Cardiac septum (tissue), 1 donor: ENCODE results near the gene ADGRB2. TPM values are rescaled to one million over a fixed set of nuclear protein-coding genes. Genes with fewer than 3 reads are reported as not detected.
A peak's percentile ranks its signal among the peaks of the same experiment; 100 is the strongest.

Source experiments
- DNase-seq: peaks from one replicate; pipeline ENCODE4 v3.0.0-alpha.2; 2020; ENCODE audit warnings: low spot score
- intact Hi-C: fragments of 100-400 bp; cut with DNase I; formaldehyde crosslinking; loops from one replicate; pipeline ENCODE4 v1.14.0; 2022
- total RNA-seq: library from RNA; stranded (reverse); fragmentation: NEBNext Ultra II Directional; extraction: Animal tissue kit (Norgen Biotek cat#: 25700); gene quantifications from one replicate; pipeline ENCODE4 v1.2.1, GENCODE V29; 2021
- donor health status: DM: no; HTN: no; CAD: no.

The ADGRB2 gene
- total RNA-seq, 1 donor from 2014 or later = 7.7 TPM

GRCh38 chr1:31797216-31797615 lies 33.1 kb upstream of the ADGRB2 start:
- intact Hi-C loops = no loop called here
- peak; percentile 27 for DNase-seq

- intact Hi-C loops = no loop called here
- no peak for DNase-seq
Measured at GRCh38 chr1:31796707-31797106, 32.6 kb upstream of the ADGRB2 start.

- intact Hi-C loops = no loop called here
- DNase-seq = peak; percentile 64
Measured at GRCh38 chr1:31795801-31796621, 31.9 kb upstream of the ADGRB2 start.

- peak; percentile 24 for DNase-seq
- intact Hi-C loops = no loop called here
Measured at GRCh38 chr1:31795096-31795675, 31.0 kb upstream of the ADGRB2 start.

DNA sequence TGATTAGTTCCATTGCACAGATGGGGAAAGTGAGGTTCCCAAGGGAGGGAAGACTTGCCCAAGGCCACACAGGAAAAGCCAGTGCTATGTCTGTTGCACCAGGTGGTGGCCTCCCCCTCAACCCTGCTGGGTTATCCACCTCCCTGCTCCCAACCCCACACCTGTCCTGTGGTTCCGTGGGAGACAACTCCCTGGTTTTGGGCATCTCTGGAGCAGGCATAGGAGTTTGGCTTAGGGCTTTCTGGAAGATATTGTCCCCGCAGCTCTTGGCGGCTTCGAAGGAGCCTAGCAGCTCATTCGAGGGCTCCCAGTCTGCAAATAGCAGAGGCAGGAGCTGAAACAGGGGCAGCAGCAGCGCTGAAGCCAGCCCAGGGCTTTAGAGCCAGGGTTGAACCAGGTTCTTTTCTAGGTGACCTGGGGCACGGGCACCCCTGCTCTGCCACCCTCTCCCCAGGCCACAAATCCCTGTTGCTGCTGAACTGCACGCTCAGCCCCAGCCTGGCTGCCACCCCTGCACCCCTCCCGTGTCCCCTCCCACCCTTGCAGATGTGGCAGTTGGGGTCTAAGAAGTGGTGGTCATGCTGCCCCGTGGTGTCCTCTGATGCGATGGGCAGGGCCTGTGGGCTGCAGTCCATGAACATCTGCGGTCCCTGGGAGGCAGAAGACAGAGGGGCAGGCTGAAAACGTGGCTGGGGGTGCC lies 29.6 kb upstream of the ADGRB2 start:
- intact Hi-C loops = no loop called here

GRCh38 chr1:31793086-31793485 lies 28.9 kb upstream of the ADGRB2 start:
- peak; percentile 64 for DNase-seq
- intact Hi-C loops = no loop called here

More for the DNA sequence above, 29.6 kb upstream of the ADGRB2 start:
- peak; percentile 65 for DNase-seq

DNA sequence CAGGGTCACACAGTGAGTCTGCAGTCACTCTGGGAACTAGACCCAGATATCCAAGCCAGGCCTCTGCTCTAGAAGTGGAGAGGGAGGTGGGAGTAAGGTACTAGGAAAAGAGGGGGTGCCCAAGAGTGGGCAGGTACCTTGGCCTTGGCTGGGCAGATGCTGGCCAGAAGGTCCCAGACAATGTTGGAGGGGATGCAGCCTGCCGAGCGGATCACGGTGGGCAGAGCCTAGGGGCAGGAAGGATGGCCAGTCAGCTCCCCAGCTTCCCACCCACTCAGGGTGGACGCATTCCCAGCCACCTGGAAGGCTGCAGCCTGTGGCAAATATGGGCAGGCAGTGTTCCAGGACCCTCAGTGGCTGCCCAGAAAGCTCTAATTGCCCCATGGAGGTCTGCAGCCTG lies 28.4 kb upstream of the ADGRB2 start:
- intact Hi-C loops = no loop called here
- DNase-seq = peak; percentile 58

DNA sequence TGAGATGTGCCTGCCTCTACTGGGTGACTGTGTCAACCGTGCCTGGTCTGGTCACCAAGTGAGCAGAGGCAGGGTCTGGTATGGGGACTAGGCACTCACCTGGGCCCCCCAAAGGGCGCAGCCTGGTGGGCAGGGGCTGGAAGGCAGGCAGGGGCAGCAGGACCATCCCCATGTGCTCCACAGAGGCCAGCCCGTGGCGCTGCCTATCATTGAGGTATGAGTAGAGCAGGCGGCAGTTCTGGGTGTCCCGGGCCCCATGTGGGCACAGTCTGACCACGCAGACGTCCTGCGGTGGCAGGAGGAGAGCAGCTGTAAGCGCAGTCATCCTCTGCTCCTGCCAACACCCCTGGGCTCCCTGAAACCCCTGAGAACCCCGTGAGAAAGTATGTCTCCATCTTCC lies 28.0 kb upstream of the ADGRB2 start:
- intact Hi-C loops = no loop called here
- DNase-seq = no peak

DNA sequence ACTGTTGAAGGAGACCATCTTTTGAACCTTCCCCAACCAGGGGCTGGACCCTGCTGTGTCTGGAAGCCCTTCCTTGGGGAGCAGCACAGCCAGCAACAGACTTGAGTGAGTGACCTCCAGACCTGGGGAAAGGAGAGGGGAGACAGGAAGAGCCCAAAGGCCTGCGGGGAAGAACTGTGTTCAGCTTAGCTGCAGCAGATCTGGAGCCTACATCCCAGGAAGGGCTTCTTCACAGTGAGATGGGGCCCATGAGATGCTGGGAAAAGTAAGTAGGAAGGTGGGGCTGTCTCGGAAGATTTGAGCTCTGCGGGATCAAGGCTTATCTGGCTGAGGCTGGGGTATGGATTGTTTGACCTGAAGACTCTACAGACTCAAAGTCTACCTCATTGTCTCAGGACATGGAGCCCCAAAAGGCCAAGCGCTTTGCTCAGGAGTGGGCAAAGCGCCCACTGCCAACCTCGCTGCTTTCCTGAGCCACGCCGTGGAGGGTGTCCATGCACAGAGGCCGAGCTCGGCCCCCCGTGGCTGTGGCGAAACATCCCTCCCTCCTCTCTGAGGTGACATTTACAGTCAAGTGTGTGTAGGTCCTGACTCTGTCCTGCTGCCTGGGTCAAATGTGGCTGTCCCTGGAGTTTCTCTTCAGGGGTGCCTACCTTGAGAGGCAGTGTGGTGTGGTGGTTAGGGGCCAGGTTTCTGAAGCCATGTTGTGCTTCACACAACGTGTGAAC lies 27.2 kb upstream of the ADGRB2 start:
- peak; percentile 20 for DNase-seq
- intact Hi-C loops = loop anchor here (2.0 kb wide), 1 partner anchor 172 kb away; no protein-coding TSS in a partner anchor

DNA sequence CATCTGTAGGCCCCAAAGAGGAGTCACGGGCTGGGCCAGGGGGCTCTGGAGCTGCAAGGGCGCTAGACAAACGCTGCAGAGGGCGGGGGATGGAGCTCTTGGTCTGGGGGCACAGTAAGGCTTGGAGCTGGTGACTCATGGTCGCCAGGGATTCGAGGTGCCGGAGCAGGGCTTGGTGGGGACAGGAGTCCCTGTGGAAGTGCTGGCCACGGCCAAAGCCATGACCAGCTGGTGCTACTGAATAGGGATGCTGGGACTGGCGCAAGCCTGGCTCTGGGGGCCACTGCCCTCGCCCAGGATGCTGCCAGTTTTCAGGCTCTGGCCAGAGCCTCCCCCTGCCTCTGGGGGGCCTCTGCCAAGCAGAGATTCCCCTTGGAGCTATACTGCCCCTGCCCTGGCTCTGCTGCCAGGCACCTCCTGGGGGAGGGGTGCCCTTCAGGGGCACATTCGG lies 26.5 kb upstream of the ADGRB2 start:
- DNase-seq = peak; percentile 57
- intact Hi-C loops = loop anchor here (2.0 kb wide), 1 partner anchor 172 kb away; no protein-coding TSS in a partner anchor

DNA sequence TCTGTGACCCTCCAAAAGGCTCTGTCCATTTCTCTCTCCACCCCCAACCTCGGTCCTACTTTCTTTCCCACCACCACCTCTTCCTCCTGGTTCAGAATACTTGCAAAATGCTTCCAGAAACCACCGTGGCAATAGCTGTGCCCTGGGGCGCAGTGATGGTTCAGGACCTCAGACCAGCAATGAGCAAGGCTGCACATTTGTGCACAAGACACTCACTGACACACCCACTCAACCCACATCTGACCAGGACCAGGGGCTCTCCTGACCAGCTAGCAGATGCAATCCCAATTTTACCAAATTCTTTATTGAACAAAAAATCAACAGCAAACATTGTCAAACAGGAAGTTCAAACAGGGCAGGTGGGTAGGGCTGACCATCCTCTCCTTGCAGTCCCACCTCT lies 26.0 kb upstream of the ADGRB2 start:
- intact Hi-C loops = loop anchor here (2.0 kb wide), 1 partner anchor 173 kb away; no protein-coding TSS in a partner anchor
- DNase-seq = no peak

DNA sequence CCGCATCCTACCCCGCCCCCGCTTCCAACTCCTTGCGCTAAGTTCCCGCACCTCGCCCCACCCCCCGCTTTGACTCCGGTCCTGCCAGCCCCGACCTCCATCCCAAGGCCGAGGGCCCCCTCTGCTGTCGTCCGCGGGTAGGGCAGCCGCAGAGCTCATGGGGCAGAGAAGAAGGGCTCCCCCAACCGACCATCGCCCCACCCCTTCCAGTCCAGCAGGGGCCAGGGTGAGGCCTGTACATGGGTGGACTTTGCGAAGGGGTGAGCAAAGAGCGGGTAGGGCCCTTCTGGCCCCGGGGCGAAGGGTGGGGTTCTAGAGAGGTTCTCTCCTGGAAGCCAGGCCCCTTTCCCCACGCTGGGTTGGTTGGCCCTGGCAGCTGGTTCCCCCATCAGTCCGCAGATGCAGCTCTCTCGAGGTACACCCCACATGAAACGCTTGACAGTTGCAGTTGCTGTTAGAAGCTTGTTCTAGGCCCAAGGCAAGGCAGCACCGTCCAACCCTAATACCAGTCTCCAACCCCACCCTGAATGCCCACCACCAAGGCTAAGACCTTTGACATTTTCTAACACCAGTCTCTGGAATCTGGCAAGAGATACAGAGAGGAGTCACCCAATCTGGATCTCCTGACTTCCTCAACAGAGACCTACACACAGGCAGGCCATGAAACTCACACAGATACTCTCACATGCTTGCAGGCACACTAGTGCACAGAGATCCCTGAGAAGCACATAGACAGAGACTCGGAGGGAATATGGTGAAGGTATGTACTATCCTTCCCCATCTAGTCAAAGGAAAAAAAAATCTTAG lies 25.3 kb upstream of the ADGRB2 start:
- DNase-seq = peak; percentile 98
- intact Hi-C loops = loop anchor here (1.0 to 5.0 kb wide), 5 partner anchors 25 to 222 kb away; partner anchors contain the start of gene ADGRB2

GRCh38 chr1:31788825-31789256 lies 24.7 kb upstream of the ADGRB2 start:
- no peak for DNase-seq
- intact Hi-C loops = loop anchor here (1.0 to 5.0 kb wide), 4 partner anchors 24 to 222 kb away; partner anchors contain the start of gene ADGRB2

- DNase-seq = peak; percentile 97
- intact Hi-C loops = loop anchor here (2.0 to 5.0 kb wide), 3 partner anchors 23 to 221 kb away; partner anchors contain the start of gene ADGRB2
Measured at GRCh38 chr1:31788138-31788824, 24.1 kb upstream of the ADGRB2 start.

DNA sequence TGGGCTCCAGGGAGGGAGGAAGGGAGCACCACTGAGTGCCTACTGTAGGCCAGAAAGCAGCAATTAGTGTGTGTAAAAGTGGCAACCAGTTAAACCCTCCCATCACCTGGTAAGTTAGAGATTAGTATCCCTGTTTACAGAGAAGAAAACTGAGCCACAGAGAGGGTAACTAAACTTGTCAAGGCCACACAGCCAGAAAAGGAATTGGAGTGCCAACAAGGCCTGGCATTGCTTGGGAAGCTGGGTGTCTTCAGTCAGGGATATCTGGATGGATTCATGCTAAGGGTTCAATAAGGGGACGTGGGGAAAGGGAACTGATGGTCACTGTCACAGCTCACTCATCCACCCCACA lies 23.6 kb upstream of the ADGRB2 start:
- no peak for DNase-seq
- intact Hi-C loops = loop anchor here (2.0 to 5.0 kb wide), 3 partner anchors 23 to 220 kb away; partner anchors contain the start of gene ADGRB2

DNA sequence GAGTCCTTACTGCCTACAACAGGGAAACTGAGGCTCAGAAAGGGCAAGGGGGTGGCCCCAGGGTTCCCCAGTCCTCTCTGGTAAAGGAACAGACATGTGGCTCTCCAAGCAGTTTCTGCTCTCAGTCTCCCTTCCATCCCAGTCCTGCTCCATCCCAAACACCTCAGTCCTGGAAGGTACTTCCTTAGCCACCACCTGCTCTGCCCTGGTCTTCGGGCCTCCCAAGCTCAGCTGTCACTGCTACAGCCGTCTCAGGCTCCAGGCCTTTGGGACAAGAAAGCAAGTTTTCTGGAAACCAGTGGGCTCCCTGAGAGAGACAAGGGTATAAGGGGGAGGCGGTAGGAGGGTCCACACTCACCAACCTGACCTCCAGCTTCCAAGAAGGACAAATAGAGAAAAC lies 23.1 kb upstream of the ADGRB2 start:
- DNase-seq = no peak
- intact Hi-C loops = loop anchor here (5.0 kb wide), 2 partner anchors 75 to 220 kb away; no protein-coding TSS in a partner anchor

DNA sequence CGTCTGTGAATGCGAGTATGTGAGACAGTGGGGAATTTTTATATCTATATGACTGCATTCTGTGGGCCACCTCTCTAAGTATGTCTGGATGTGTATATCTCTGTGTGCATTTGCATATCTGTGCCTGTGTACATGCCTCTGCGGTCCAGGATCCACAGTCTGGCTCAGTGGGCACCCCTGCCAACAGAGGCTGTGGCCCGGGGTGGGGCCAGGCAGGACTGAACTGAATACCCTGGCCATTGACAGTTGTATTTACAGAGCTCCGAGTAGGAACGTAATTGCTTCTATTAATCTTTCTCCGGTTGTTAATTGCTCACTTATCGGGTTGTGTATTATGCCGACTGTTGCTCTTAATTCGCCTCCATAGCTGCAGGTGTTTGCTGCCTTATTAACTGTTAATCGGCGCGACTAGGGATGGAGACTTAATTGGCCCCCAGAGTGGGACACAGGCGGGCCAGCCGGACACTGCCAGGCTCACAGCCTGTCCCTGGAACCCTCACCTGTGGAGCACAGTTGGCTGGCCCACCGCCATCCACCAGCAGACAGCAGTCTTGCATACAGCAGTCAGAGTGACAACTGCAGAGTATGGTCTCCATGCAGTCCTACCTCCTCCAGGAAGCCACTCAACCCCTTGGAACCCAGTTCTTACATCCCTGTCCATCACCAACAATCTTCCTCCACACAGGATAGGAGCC lies 22.4 kb upstream of the ADGRB2 start:
- intact Hi-C loops = loop anchor here (5.0 kb wide), 2 partner anchors 74 to 219 kb away; no protein-coding TSS in a partner anchor

More for the DNA sequence above, 22.4 kb upstream of the ADGRB2 start:
- DNase-seq = no peak
